ENCODE data around the gene CTSH.
A peak's percentile ranks its signal among the peaks of the same experiment; 100 is the strongest.

DNA sequence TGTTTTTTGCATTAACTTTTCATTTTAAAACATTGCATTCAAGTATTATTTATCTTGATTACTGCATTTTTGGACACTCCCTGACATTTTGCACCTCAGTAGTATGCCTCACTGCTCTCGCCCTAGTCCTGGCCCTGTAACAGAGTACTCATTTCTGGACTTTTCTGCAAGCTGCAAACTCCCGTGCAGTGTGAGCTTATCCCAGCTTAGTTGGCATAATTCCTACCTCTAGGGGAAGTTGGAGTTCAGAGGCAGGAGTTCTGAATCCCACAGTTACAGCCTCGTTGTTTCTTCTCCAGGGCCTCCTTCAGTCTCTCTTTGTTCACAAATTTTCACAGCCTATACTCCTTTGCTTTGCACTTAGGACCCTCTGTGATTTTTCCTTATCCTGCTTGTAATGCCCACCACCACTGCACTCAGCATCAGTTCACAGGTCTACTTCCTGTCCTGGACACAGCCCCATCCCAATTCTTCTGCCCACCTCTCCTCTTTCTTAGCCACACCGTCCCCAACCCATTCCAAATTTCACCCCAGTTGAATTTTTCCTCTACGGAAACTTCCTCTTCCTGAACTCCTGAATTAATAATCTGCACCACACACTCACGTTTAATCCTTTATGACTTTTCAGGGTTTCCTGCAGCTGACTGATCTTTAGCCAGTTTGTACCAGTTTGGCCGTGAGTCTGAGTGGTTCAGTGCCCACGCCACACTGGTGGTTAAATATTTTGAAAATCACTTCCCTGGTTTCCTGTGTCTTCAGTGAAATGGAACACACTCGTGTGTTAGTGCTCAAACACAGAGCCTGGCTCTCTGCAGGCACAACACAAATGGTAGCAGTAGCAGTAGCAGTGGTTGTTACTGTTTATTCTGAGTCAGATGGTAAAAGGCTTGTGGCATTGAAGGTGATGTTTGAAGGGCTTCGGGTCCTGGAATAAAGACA lies 6.3 kb upstream of the CTSH start:
- no peak for TF ChIP-seq EZH2 (IDR thresholded peaks at IDR 0.05; ENCODE audit: low read depth, unreplicated experiment)
- TF ChIP-seq, protein P1, sequence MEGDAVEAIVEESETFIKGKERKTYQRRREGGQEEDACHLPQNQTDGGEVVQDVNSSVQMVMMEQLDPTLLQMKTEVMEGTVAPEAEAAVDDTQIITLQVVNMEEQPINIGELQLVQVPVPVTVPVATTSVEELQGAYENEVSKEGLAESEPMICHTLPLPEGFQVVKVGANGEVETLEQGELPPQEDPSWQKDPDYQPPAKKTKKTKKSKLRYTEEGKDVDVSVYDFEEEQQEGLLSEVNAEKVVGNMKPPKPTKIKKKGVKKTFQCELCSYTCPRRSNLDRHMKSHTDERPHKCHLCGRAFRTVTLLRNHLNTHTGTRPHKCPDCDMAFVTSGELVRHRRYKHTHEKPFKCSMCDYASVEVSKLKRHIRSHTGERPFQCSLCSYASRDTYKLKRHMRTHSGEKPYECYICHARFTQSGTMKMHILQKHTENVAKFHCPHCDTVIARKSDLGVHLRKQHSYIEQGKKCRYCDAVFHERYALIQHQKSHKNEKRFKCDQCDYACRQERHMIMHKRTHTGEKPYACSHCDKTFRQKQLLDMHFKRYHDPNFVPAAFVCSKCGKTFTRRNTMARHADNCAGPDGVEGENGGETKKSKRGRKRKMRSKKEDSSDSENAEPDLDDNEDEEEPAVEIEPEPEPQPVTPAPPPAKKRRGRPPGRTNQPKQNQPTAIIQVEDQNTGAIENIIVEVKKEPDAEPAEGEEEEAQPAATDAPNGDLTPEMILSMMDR (conservative IDR thresholded peaks at IDR 0.05; ENCODE audit: low read depth in 2 of 2), result 0 out of 4 replicates have a peak, but pooled peaks of 1 of the 2 experiments have one; percentile 3
- TF ChIP-seq EZH2phosphoT487 (IDR thresholded peaks at IDR 0.05; ENCODE audit: unreplicated experiment), result no peak
- no peak for TF ChIP-seq POLR2AphosphoS5 (IDR thresholded peaks at IDR 0.05; ENCODE audit: low read depth)
- TF ChIP-seq, protein P2, sequence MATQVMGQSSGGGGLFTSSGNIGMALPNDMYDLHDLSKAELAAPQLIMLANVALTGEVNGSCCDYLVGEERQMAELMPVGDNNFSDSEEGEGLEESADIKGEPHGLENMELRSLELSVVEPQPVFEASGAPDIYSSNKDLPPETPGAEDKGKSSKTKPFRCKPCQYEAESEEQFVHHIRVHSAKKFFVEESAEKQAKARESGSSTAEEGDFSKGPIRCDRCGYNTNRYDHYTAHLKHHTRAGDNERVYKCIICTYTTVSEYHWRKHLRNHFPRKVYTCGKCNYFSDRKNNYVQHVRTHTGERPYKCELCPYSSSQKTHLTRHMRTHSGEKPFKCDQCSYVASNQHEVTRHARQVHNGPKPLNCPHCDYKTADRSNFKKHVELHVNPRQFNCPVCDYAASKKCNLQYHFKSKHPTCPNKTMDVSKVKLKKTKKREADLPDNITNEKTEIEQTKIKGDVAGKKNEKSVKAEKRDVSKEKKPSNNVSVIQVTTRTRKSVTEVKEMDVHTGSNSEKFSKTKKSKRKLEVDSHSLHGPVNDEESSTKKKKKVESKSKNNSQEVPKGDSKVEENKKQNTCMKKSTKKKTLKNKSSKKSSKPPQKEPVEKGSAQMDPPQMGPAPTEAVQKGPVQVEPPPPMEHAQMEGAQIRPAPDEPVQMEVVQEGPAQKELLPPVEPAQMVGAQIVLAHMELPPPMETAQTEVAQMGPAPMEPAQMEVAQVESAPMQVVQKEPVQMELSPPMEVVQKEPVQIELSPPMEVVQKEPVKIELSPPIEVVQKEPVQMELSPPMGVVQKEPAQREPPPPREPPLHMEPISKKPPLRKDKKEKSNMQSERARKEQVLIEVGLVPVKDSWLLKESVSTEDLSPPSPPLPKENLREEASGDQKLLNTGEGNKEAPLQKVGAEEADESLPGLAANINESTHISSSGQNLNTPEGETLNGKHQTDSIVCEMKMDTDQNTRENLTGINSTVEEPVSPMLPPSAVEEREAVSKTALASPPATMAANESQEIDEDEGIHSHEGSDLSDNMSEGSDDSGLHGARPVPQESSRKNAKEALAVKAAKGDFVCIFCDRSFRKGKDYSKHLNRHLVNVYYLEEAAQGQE (IDR thresholded peaks at IDR 0.05; ENCODE audit: unreplicated experiment), result no peak
- no peak for TF ChIP-seq CREB1 (CRISPR knock-in tag; IDR thresholded peaks at IDR 0.05; ENCODE audit: low read depth)
- no peak for TF ChIP-seq JUNB (IDR thresholded peaks at IDR 0.05; ENCODE audit: unreplicated experiment)
- no peak for TF ChIP-seq ZNF331 (CRISPR knock-in tag; IDR thresholded peaks at IDR 0.05; ENCODE audit: low read depth)
